Activated naive CD4-positive, alpha-beta T cell treated with anti-CD3 and anti-CD28 coated beads, Interleukin-2, amount 50 U/mL, for 72 hours (primary cell): ENCODE results near the gene ARHGAP25. TPM values are rescaled to one million over a fixed set of nuclear protein-coding genes. Genes with fewer than 3 reads are reported as not detected.

ENCODE experiments used
- ATAC-seq, 2 donors: fragments of 150-1000 bp; cut with Tn5 transposase; 2 replicates each; pipeline ENCODE4 v1.10.0; 2021; ENCODE audit warnings: mild to moderate bottlenecking in 2 of 2, moderate library complexity in 2 of 2
- DNase-seq, 2 donors: peaks; one replicate each; pipeline ENCODE4 v3.0.0; 2021 to 2022; ENCODE audit warnings: low spot score in 2 of 2
- H3K27ac Mint-ChIP-seq, 2 donors: one replicate each; pipeline ENCODE4 v1.8.0; 2022; ENCODE audit warnings: mild to moderate bottlenecking in 2 of 2, mixed read lengths in 2 of 2
- H3K36me3 Mint-ChIP-seq, 2 donors: one replicate each; pipeline ENCODE4 v1.8.0; 2022; ENCODE audit warnings: mixed read lengths in 2 of 2
- H3K9me3 Mint-ChIP-seq, 2 donors: one replicate each; pipeline ENCODE4 v1.8.0; 2022; ENCODE audit warnings: mixed read lengths in 2 of 2
- total RNA-seq, 2 donors: library from RNA; stranded (reverse); gene quantifications; one replicate each; pipeline ENCODE4 v1.2.3, GENCODE V29; 2022

Gene ARHGAP25, protein sequence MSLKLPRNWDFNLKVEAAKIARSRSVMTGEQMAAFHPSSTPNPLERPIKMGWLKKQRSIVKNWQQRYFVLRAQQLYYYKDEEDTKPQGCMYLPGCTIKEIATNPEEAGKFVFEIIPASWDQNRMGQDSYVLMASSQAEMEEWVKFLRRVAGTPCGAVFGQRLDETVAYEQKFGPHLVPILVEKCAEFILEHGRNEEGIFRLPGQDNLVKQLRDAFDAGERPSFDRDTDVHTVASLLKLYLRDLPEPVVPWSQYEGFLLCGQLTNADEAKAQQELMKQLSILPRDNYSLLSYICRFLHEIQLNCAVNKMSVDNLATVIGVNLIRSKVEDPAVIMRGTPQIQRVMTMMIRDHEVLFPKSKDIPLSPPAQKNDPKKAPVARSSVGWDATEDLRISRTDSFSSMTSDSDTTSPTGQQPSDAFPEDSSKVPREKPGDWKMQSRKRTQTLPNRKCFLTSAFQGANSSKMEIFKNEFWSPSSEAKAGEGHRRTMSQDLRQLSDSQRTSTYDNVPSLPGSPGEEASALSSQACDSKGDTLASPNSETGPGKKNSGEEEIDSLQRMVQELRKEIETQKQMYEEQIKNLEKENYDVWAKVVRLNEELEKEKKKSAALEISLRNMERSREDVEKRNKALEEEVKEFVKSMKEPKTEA
- total RNA-seq, result 10 to 100 TPM; 37.7 to 43.0 TPM

DNA sequence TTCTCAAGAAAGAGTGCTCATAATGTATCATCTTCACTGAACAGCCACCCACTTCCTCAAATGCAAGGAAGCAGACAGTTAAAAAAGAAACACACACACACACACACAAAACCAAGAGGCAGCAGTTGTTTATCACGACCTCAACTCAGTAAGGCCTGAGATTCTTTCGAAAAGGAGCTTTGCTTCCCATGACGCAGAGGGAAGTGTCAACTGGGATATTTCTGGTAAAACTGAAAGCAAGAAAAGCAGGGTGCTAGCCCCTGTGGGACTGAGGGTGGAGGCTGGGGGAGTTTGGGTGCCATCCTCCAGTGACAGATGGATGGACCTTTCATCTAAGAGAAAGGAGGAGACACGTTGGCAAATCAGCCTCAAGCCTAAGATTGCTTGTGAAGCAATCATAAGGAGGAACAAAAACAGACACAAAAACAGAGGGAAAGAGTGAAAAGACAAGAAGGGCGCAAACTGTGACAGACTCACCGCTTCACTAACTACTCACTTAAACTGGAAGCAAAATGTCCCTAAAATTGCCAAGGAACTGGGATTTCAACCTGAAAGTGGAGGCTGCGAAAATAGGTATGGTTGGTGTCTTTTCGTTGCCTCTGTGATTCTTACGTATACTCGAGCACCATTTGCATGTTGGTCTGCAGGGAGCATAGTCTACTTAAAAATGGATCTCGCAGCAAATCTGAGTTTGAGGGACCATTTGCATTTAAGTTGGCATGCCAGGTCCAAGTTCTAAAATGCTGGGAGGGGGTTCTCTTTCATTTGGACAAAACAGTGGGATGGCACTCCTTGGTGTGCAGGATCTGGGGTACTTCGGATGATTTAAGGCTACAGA lies at the start of gene ARHGAP25:
ARHGAP25 (plus strand) TSS at position 124 of the 838 bp plus-strand sequence; CDS start at position 513, 389 bp downstream.
- peak; percentile 73 to 78 for ATAC-seq

DNA sequence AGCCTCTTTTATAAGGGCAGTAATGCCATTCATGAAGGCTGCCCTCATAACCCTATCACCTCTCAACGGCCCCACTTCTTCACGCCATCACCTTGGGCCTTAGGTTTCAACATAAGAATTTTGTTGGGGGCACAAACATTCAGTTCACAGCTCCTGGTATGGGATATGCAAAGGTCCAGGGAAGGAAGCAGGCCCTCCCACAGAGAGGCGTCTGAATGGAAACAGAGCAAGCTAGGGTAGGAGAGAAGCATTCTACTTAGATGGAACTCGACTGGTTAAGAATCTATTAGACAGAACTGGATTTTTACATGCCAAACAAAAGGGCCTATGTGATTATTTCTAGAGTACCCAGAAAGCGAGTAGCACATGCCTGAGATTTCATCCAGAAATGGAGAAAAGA lies 48.4 kb upstream of the ARHGAP25 start:
- H3K36me3 Mint-ChIP-seq, result peaks cover 0 to 4% of the 10 kb centered on the region in 2 donors
- no peaks in the 10 kb centered on the region for H3K9me3 Mint-ChIP-seq

More for the DNA sequence above, at the start of gene ARHGAP25:
- DNase-seq, result peak; percentile 44 to 70
- H3K36me3 Mint-ChIP-seq, result peaks cover 9 to 10% of the 10 kb centered on the region in 2 donors
- no peaks in the 10 kb centered on the region for H3K9me3 Mint-ChIP-seq
- H3K27ac Mint-ChIP-seq, result no peak within 1 kb of the TSS

DNA sequence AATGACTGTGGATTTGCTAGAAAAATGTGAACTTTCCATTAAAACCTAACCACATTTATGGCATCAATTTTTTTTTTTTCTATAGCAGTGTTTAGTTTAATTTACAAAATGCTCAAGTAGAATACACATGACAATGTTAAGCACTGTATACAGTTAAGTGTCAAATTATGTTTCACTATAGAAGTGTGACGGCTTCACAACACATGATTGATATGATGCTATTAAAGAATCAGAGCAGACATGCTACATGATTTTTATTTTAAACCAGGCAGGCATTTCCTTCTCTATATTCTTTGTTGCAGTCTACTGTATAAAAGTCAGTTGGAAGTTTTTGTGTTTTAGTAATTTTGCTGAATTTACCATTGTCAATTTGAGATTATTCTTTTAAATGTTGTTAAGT lies 47.6 kb upstream of the ARHGAP25 start:
- peaks cover 0 to 4% of the 10 kb centered on the region in 2 donors for H3K36me3 Mint-ChIP-seq
- DNase-seq (no peak), ATAC-seq (no peak)
- no peak overlapping the region for H3K27ac Mint-ChIP-seq
- no peaks in the 10 kb centered on the region for H3K9me3 Mint-ChIP-seq

More for the DNA sequence above, 48.4 kb upstream of the ARHGAP25 start:
- no peak overlapping the region for H3K27ac Mint-ChIP-seq
- ATAC-seq, result no peak
- DNase-seq, result no peak

DNA sequence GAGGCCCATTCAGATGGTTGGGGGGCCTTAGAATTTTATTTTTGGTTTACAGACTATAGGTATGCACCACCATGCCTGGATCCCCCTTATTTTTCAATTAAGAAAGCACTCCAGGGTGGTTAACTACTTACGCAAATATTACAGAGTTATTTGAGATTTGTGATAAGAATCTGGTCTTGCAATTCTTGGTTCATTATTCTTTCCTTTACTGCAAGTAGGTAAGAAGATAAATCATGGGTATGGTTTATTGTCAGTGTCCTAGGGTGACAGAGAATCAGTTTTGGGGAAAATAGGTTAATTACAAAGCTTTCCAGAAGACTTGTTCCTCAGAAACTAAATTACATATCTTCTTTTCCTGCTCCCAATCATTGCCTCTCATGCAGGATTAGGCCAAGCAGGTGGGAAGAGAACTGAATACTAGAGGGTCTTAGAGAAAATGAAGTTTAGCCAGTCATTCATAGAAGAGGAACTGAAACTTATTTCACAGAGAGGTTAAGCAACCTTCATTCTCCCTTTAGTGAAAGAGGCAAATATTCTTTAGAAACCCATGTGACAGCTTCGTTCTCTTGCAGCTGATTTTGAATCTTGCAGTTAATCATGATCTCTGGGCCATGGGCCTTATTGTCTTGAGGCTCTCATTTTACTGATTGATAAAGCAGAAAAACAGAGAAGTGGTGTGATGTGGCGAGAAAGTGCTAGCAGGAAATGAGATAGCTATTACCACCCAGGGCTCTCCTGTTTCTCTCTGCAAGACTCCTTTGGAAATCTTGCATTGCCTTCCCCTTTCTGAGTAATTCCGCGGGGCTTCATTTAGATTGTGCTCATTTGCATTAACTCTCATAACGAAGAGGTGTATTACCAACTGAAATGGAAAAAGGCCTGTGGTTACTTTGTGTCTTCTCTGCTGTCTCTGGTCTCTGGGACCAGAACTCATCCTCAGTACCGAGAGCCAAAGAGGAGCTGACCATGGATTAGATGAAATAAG lies 44.8 kb upstream of the ARHGAP25 start:
- ATAC-seq (peak; percentile 90 to 92), DNase-seq (peak in 1 of 2 donors; percentile 22)
- peak overlapping the region; percentile 51 to 66 for H3K27ac Mint-ChIP-seq
- H3K9me3 Mint-ChIP-seq, result no peaks in the 10 kb centered on the region
- H3K36me3 Mint-ChIP-seq, result peaks cover 0 to 4% of the 10 kb centered on the region in 2 donors

DNA sequence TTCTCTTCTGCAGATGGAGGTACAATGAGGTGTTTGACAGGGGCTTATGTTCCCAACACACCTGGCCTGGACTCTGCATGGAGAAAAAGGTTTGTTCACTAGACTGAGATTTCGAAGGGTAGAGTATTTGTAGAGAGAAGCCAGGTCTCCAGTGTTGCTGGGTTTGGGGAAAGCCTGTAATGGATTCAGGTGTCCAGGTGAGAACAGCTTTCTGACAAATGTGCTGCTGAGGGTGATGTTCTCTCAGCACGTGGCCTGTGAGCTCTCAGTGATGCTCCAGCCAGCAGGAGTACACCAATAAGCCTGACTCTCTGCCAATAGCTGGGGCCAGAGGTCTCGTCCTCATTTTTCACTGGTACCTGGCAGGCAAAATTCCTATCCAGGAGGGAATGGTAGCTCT lies 43.8 kb upstream of the ARHGAP25 start:
- DNase-seq, result no peak
- H3K9me3 Mint-ChIP-seq, result no peaks in the 10 kb centered on the region
- peak overlapping the region in 1 of 2 donors; percentile 66 for H3K27ac Mint-ChIP-seq
- peaks cover 0 to 4% of the 10 kb centered on the region in 2 donors for H3K36me3 Mint-ChIP-seq
- no peak for ATAC-seq

DNA sequence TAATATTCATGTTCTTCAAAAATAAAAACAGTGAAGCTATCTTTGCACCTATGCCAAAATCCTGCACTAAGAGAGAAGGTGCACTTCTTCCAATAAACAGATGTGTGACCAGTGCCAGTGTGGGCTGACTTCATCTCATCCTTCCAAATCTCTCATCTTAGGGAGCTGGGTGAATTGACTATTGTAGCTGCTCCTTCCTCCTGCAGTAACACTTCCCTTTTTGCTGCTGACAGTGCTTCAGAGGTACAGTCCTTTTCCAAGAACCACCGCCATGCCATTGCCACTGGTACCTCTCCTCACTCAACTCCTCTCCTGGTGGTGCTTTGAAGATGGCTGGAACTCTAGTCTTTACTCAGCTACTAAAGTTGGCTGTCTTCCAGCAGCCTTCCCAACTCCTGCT lies 42.1 kb upstream of the ARHGAP25 start:
- no peak for ATAC-seq
- H3K27ac Mint-ChIP-seq, result no peak overlapping the region

DNA sequence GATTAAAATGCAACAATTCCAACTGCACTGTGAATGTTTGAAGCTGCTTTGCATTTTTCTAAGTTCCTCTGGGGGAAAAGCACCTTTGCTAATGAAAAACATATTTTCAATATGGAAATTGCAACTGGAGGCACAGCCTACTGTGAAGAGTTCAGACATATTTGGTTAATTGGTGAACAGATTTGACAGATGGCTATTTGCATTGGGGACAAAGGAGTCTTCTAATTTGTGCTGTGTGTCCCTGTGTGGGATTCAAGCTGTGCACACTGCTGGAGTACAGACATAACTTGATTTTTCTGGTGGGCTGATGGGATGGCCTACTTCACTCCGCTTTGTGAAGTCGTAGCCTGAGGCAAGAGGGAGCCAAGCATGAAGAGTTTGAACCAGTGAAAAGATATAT lies 40.7 kb upstream of the ARHGAP25 start:
- ATAC-seq, result no peak
- H3K36me3 Mint-ChIP-seq, result peaks cover 0 to 6% of the 10 kb centered on the region in 2 donors
- H3K27ac Mint-ChIP-seq, result no peak overlapping the region
- no peak for DNase-seq
- no peaks in the 10 kb centered on the region for H3K9me3 Mint-ChIP-seq

More for the DNA sequence above, 42.1 kb upstream of the ARHGAP25 start:
- DNase-seq, result no peak
- Mint-ChIP-seq H3K9me3 (no peaks in the 10 kb centered on the region), H3K36me3 (peaks cover 0 to 4% of the 10 kb centered on the region in 2 donors)

DNA sequence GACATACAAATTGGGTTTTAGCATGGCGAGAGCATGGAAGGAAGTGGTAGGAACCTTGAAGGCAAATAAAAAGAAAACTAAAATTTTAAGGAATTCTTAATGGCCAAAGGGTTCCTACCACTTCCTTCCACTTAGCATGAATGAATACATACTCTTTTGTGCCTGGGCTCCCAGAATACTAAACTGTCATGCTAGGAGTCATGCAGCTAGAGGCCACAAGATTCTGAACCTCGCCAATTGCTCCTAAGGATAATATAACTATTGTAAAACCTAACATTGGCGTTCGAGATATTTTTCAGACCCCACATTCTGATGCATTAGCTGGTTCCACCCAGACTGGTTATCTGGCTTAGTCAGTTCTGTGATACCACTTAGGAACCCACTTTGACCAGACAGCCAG lies 38.6 kb upstream of the ARHGAP25 start:
- DNase-seq (no peak), ATAC-seq (no peak)
- Mint-ChIP-seq H3K9me3 (peaks cover 3 to 6% of the 10 kb centered on the region in 2 donors), H3K36me3 (peaks cover 4 to 10% of the 10 kb centered on the region in 2 donors), H3K27ac (no peak overlapping the region)

DNA sequence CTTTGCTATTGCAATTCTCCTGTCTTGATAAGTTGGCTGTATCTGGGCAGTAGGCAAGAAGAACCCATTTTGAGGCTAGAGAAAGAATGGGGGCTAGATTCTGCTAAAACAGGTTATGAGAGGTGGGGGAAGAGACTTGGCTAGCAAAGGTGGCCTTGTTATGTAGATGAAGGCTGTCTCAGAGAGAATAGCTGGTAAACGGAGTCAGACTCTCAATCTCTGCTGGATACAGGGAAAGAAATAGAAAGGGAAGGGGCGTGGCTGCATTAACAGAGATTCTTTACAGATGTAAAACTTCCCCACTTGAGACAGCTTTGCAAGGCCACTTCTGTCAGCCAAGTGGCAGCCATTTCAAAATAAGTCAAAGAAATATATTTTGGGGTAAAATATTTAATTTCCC lies 38.1 kb upstream of the ARHGAP25 start:
- Mint-ChIP-seq H3K36me3 (peaks cover 4 to 10% of the 10 kb centered on the region in 2 donors), H3K9me3 (peaks cover 3 to 6% of the 10 kb centered on the region in 2 donors), H3K27ac (no peak overlapping the region)
- ATAC-seq (no peak), DNase-seq (no peak)

DNA sequence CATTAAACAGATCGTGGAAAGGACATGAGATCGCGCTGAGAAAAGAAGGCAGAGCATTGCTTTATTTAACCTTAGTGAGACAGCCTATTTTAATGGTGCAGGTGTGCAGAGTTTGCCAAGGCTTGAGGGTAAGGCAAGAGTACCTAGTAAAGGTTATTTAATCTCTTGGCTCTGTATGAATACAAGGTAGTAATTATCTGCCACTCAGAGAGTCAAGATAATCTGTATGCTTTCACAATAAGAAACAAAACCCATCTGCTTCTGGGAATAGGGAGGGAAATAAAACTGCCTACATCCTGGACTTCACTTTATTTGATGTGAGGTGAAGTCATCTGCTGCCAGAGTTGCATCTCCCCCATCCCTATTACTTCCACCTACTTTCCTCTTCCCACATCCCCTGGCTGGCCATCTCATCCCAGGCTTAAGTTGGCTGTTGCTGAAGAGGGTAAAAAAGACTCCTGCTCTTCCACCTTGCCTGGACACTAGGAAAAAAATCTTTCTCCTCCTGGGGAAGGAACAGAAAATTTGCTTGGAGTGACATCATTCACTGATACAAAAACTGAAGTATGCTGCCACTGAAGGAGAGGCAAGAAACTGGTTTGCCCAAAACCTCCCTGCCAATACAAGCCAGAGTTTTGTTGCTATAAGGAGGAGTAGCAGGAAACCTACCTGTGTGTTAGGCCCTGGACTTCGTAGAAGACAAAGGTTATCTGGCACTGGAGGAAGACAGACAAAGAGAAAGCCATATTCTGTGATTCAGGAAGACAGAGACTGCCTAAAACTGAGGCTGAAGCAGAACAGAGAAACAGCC lies 35.8 kb upstream of the ARHGAP25 start:
- Mint-ChIP-seq H3K27ac (no peak overlapping the region), H3K9me3 (peaks cover 3 to 6% of the 10 kb centered on the region in 2 donors), H3K36me3 (peaks cover 4 to 10% of the 10 kb centered on the region in 2 donors)
- DNase-seq (no peak), ATAC-seq (no peak)

DNA sequence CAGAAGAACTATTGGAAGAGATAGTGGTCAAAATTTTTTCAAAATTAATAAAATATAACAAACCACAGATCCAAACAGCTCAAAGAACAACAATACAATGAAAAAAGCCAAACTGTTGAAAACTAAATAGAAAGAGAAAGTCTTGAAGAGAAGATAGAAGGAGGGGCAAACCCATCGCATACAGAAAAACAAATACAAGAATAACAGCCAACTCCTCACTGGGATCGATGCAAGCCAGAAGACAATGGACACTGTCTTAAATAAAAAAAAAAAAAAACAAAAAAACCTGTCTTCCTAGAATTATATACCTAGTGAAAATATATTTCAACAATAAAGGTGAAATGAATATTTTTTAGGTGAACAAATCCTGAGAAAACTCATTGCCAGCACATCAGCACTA lies 34.1 kb upstream of the ARHGAP25 start:
- Mint-ChIP-seq H3K27ac (no peak overlapping the region), H3K36me3 (peaks cover 4 to 10% of the 10 kb centered on the region in 2 donors), H3K9me3 (peaks cover 3 to 6% of the 10 kb centered on the region in 2 donors)
- ATAC-seq (no peak), DNase-seq (no peak)

DNA sequence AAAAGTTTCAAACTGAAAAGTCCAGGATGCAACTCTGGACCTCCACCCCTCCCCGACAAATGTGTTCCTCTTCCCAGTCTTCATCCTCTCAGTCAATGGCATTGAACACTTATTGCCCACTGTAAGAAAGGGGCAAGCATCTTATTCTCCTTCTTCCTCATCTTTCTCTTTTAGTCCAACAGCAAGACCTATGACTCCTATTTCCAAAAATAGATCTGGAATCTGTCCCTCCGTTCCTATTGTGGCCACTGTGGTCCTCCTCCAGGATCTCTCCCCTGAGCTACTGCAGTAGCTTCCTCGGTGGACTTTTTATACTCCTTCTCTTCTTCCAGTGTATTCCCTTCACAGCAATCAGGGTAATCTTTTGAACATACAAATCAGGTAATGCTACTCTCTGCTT lies 28.0 kb upstream of the ARHGAP25 start:
- Mint-ChIP-seq H3K9me3 (peaks cover 0 to 5% of the 10 kb centered on the region in 2 donors), H3K27ac (no peak overlapping the region), H3K36me3 (no peaks in the 10 kb centered on the region)
- ATAC-seq (no peak), DNase-seq (no peak)

DNA sequence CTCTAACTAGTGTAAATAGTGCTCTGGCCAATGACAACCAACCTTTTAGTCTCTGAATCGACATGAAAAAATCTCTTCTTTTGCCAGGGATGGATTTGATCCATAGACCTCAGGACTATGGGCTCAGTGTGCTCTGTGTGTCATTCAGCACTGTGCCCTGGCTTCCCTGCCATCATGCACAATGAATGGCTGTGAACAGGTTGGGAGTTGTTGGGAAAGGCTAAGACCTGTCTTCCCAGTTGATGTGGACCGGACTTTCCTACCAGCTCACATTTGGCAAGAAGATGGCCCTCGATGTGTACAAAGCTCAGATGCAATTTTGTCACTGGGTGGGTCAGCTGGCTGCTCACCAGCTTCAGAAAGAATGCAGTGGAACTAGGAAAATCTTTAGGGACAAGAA lies 26.0 kb upstream of the ARHGAP25 start:
- DNase-seq (no peak), ATAC-seq (no peak)
- Mint-ChIP-seq H3K36me3 (no peaks in the 10 kb centered on the region), H3K9me3 (peaks cover 0 to 5% of the 10 kb centered on the region in 2 donors), H3K27ac (no peak overlapping the region)

DNA sequence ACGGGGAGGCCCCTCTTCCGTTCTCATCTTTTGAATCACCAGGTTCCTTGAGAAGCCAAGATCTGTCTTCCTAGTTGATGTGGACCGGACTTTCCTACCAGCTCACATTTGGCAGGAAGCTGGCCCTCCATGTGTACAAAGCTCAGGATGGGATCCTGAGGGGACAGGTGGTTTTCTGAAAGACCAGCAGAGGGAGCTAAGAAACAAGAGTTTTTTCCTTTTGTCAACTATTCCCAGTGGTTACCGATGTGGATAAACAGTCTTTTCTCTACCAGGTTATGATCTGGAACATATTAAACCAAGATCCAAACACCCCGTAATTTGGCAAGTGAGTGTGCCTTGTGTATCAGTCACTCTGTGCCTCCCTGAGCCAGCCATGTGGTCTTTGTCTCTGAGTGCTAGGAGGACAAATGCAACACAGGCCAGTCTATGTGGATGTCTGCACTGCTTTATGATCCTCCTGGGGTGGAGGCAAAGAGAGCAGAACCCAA lies 25.1 kb upstream of the ARHGAP25 start:
- no peak for DNase-seq
- peaks cover 4 to 5% of the 10 kb centered on the region in 2 donors for H3K36me3 Mint-ChIP-seq
- peaks cover 0 to 10% of the 10 kb centered on the region in 2 donors for H3K9me3 Mint-ChIP-seq
- ATAC-seq, result peak; percentile 77 to 91
- H3K27ac Mint-ChIP-seq, result peak overlapping the region; percentile 16 to 75

DNA sequence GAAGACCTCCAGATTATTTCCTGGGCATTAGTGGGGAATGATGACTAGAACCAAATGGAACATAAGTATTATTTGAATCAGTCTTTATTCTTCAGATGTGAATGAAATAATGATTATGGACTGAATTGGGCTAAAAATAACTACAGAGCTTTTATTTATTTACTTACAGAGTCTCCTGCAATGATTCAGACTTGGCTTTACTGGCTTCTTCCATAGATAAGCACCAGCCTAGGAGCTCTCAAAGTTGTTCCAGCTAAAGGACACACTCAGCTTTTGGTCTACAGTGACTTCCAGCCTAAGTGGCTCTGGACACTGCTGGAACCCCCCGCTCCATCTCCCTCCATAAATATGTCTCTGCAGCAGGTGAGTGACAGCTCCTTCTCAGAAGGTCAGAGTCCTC lies 24.3 kb upstream of the ARHGAP25 start:
- peaks cover 5 to 10% of the 10 kb centered on the region in 2 donors for H3K36me3 Mint-ChIP-seq
- ATAC-seq, result no peak

More for the DNA sequence above, 24.3 kb upstream of the ARHGAP25 start:
- no peak for DNase-seq
- Mint-ChIP-seq H3K27ac (no peak overlapping the region), H3K9me3 (peaks cover 0 to 11% of the 10 kb centered on the region in 2 donors)
